IPS-20b (cell line): ENCODE results near the gene IGDCC3.

Experiments
- H3K27ac ChIP-seq: one replicate; pipeline ENCODE4 v1.5.1; 2013; ENCODE audit warnings: low read length
- H3K27me3 ChIP-seq: 2 replicates; pipeline ENCODE4 v1.6.1; 2013; ENCODE audit warnings: mild to moderate bottlenecking, low read length, inconsistent platforms; ENCODE audit not compliant: insufficient read depth
- H3K36me3 ChIP-seq: 2 replicates; pipeline ENCODE4 v1.6.1; 2013; ENCODE audit warnings: low read depth, mild to moderate bottlenecking, inconsistent platforms, low read length, moderate library complexity; ENCODE audit not compliant: insufficient read depth
- H3K4me1 ChIP-seq: 2 replicates; pipeline ENCODE4 v1.6.1; 2013; ENCODE audit warnings: mild to moderate bottlenecking, control low read depth, inconsistent platforms, low read length, moderate library complexity; ENCODE audit not compliant: insufficient read depth
- H3K4me3 ChIP-seq: 2 replicates; pipeline ENCODE4 v1.5.1; 2013; ENCODE audit warnings: mild to moderate bottlenecking, low read length, inconsistent platforms
- H3K9ac ChIP-seq: 2 replicates; pipeline ENCODE4 v1.6.1; 2013; ENCODE audit warnings: low read depth, mild to moderate bottlenecking, inconsistent platforms, low read length, moderate library complexity
- H3K9me3 ChIP-seq: 2 replicates; pipeline ENCODE4 v1.6.1; 2013; ENCODE audit warnings: mild to moderate bottlenecking, low read depth, low read length, inconsistent platforms; ENCODE audit not compliant: insufficient read depth

The IGDCC3 gene

DNA sequence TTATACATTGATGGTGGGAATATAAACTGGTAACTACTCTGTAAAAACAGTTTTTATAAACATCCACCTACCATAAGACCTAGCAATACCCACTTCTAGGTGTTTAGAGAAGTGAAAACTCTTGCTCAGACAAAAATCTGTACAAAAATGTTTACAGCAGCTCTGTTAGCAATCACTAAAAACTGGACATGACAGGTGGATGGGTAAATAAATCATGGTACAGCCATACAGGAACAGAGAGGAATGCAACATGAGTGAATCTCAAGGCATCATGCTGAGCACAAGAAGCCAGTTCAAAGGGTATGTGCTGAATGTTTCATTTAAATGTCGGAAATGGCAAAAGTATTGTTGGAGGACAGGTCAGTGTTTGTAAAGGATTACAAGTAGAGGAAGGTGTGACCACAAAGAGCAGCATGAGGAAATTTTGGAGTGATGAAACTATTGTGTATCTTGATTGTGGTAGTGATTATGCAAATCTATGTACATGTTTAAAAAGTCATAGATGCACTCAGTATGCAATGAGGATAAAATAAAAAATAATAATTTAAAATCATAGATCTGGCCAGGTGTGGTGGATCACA, 84.8 kb downstream of the IGDCC3 start:
- Histone ChIP-seq H3K36me3 (no peaks in the 10 kb centered on the region), H3K27me3 (peaks cover 5% of the 10 kb centered on the region), H3K27ac (no peak overlapping the region), H3K9me3 (no peaks in the 10 kb centered on the region), H3K9ac (no peak overlapping the region), H3K4me1 (no peaks in the 10 kb centered on the region), H3K4me3 (no peak overlapping the region)

- H3K4me3 ChIP-seq, result no peak overlapping the region
- peaks cover 10% of the 10 kb centered on the region; the same call in 1 of the 2 replicates for H3K4me1 ChIP-seq
- no peak overlapping the region for H3K27ac ChIP-seq
- no peaks in the 10 kb centered on the region for H3K36me3 ChIP-seq
- H3K9ac ChIP-seq, result no peak overlapping the region
- no peaks in the 10 kb centered on the region for H3K9me3 ChIP-seq
- peaks cover 24% of the 10 kb centered on the region for H3K27me3 ChIP-seq
Measured at GRCh38 chr15:65290228-65290627, 87.6 kb downstream of the IGDCC3 start.

GRCh38 chr15:65289261-65289854, 88.4 kb downstream of the IGDCC3 start:
- H3K9ac ChIP-seq, result no peak overlapping the region
- H3K27me3 ChIP-seq, result peaks cover 26% of the 10 kb centered on the region
- H3K4me3 ChIP-seq, result no peak overlapping the region
- H3K27ac ChIP-seq, result no peak overlapping the region
- no peaks in the 10 kb centered on the region for H3K9me3 ChIP-seq
- H3K4me1 ChIP-seq, result peaks cover 10% of the 10 kb centered on the region; the same call in 1 of the 2 replicates
- no peaks in the 10 kb centered on the region for H3K36me3 ChIP-seq

GRCh38 chr15:65287520-65287855, 90.3 kb downstream of the IGDCC3 start:
- Histone ChIP-seq H3K4me1 (peaks cover 10% of the 10 kb centered on the region; the same call in 1 of the 2 replicates), H3K9ac (peak overlapping the region; percentile 45; the same call in 1 of the 2 replicates), H3K9me3 (no peaks in the 10 kb centered on the region), H3K4me3 (peak overlapping the region; percentile 76; the same call in 1 of the 2 replicates), H3K27me3 (peaks cover 26% of the 10 kb centered on the region), H3K27ac (no peak overlapping the region), H3K36me3 (no peaks in the 10 kb centered on the region)

DNA sequence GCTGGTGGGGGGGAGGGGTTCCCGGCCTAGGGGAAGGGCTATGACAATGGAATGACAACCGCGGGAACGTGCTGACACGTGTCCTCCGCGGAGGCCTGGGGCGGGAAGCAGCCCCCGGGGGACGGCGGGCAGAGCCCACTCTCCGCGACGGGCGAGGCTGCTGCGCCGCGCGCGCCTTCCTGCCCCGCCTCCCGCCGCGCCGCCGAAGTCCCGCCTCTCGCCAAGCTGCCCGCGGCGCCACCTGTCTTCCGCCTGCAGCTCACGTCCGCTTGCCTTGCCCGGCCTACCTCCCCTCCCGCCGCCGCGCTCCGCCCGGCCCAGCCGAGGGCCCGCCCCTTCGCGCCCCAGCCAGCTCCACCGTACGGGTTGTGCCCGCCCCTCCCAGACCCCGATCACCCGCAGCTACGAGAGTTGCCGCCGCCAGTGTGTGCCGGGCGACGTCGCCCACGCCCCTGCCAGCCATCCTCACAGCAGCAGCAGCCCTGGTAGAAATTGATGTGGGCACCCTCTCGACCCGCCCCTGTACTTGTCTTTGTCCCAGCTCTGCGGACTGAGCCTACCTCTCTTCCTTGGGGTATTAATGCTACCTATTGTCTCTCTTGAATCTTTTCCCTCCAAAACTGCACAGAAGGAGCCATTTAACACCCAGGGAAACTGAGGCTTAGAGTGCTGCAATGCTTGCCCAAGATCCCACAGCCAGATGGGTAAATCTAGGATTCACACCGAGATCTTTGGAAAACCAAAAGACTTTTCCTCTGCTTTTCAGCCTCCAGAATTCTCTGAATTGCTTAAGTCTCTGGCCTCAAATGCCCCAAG, 90.9 kb downstream of the IGDCC3 start, which contains the start of gene PARP16:
Gene PARP16, minus strand, starts transcription at position 180 of the 816 bp plus-strand sequence. CDS start 457 bp downstream, outside the sequence.
- H3K9me3 ChIP-seq, result no peaks in the 10 kb centered on the region
- peaks cover 26% of the 10 kb centered on the region for H3K27me3 ChIP-seq
- peak within 1 kb of the TSS; percentile 76 for H3K4me3 ChIP-seq
- H3K27ac ChIP-seq, result no peak within 1 kb of the TSS
- no peaks in the 10 kb centered on the region for H3K36me3 ChIP-seq
- H3K4me1 ChIP-seq, result peaks cover 10% of the 10 kb centered on the region; the same call in 1 of the 2 replicates
- H3K9ac ChIP-seq, result peak within 1 kb of the TSS; percentile 70

- peak overlapping the region; percentile 70 for H3K9ac ChIP-seq
- H3K27ac ChIP-seq, result no peak overlapping the region
- H3K36me3 ChIP-seq, result no peaks in the 10 kb centered on the region
- peaks cover 26% of the 10 kb centered on the region for H3K27me3 ChIP-seq
- peak overlapping the region; percentile 76 for H3K4me3 ChIP-seq
- peaks cover 10% of the 10 kb centered on the region; the same call in 1 of the 2 replicates for H3K4me1 ChIP-seq
- no peaks in the 10 kb centered on the region for H3K9me3 ChIP-seq
Measured at GRCh38 chr15:65286069-65286703, 91.6 kb downstream of the IGDCC3 start.

DNA sequence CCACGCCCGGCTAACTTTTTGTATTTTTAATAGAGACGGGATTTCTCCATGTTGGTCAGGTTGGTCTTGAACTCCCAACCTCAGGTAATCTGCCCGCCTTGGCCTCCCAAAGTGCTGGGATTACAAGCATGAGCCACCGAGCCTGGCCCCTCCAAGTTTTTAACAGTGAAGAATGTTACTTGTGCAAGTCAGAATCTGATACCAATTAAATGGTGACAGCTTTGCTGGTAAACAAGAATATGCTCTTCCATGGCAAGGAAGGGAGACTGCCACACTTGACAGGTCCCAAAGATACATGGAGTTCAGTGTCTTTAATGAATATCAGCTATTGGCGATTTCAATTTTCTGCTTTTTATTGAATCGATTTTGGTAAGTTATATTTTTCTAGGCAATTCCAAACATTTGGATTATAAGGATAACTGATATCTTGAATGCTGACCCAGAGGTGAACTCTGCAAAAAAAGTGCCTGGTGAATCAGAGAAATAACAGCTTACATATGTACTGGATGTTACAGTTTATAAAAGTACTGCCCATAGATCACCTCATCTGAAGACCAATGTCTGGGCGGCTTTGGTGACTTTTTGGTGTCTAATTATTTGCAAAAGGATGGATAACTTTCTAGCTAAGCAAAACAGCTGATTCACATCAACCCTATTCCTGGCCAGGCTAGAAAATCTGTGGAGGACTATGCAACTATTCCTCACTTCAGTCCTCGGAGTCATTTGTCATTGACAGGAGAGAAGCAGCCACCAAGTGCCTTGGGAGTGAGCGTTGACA, 92.3 kb downstream of the IGDCC3 start:
- Histone ChIP-seq H3K4me1 (peaks cover 10% of the 10 kb centered on the region; the same call in 1 of the 2 replicates), H3K9ac (peak overlapping the region; percentile 70; the same call in 1 of the 2 replicates), H3K27ac (no peak overlapping the region), H3K27me3 (peaks cover 26% of the 10 kb centered on the region), H3K4me3 (peak overlapping the region; percentile 76), H3K36me3 (no peaks in the 10 kb centered on the region), H3K9me3 (no peaks in the 10 kb centered on the region)

GRCh38 chr15:65278480-65278879, 99.3 kb downstream of the IGDCC3 start:
- no peak overlapping the region for H3K4me3 ChIP-seq
- no peak overlapping the region for H3K9ac ChIP-seq
- no peaks in the 10 kb centered on the region for H3K36me3 ChIP-seq
- H3K27me3 ChIP-seq, result no peaks in the 10 kb centered on the region
- H3K9me3 ChIP-seq, result no peaks in the 10 kb centered on the region
- no peak overlapping the region for H3K27ac ChIP-seq
- no peaks in the 10 kb centered on the region for H3K4me1 ChIP-seq
